GDM1 (cell line): ENCODE measurements around the gene SUSD4.

Experiments used
- DNase-seq: peaks from one replicate; lab custom pipeline; 2025; lab: John Stamatoyannopoulos, UW

SUSD4 gene

GRCh38 chr1:223230161-223230881 lies 133.7 kb downstream of the SUSD4 start:
- DNase-seq = no peak

- no peak for DNase-seq
Measured at GRCh38 chr1:223229756-223230155, 134.2 kb downstream of the SUSD4 start.

GRCh38 chr1:223228931-223229528 lies 134.9 kb downstream of the SUSD4 start:
- DNase-seq = no peak

GRCh38 chr1:223228201-223228600 lies 135.8 kb downstream of the SUSD4 start:
- DNase-seq = no peak

- DNase-seq = no peak
Measured at GRCh38 chr1:223227486-223228196, 136.3 kb downstream of the SUSD4 start.

GRCh38 chr1:223227031-223227430 lies 136.9 kb downstream of the SUSD4 start:
- DNase-seq = no peak

GRCh38 chr1:223226271-223226670 lies 137.7 kb downstream of the SUSD4 start:
- DNase-seq = no peak

- no peak for DNase-seq
Measured at GRCh38 chr1:223225481-223225880, 138.5 kb downstream of the SUSD4 start.

GRCh38 chr1:223225061-223225460 lies 138.9 kb downstream of the SUSD4 start:
- no peak for DNase-seq

GRCh38 chr1:223224465-223224864 lies 139.5 kb downstream of the SUSD4 start:
- DNase-seq = no peak

GRCh38 chr1:223223091-223223995 lies 140.6 kb downstream of the SUSD4 start:
- DNase-seq = no peak

- no peak for DNase-seq
Measured at GRCh38 chr1:223222377-223222776, 141.6 kb downstream of the SUSD4 start.

GRCh38 chr1:223221686-223222085 lies 142.3 kb downstream of the SUSD4 start:
- DNase-seq = no peak

GRCh38 chr1:223219846-223220610 lies 143.9 kb downstream of the SUSD4 start:
- no peak for DNase-seq

- DNase-seq = no peak
Measured at GRCh38 chr1:223219318-223219635, 144.7 kb downstream of the SUSD4 start.

- DNase-seq = no peak
Measured at GRCh38 chr1:223217781-223218180, 146.2 kb downstream of the SUSD4 start.

GRCh38 chr1:223216531-223217205 lies 147.3 kb downstream of the SUSD4 start:
- no peak for DNase-seq

GRCh38 chr1:223216074-223216473 lies 147.9 kb downstream of the SUSD4 start:
- DNase-seq = no peak

- DNase-seq = no peak
Measured at GRCh38 chr1:223215026-223215425, 148.9 kb downstream of the SUSD4 start.

- no peak for DNase-seq
Measured at GRCh38 chr1:223214261-223214807, 149.6 kb downstream of the SUSD4 start.

- DNase-seq = no peak
Measured at GRCh38 chr1:223212441-223212840, 151.5 kb downstream of the SUSD4 start.
